ENCODE measurements around the gene SERTM1.

Gene SERTM1

GRCh38 chr13:36712770-36713169 is 39.0 kb downstream of the SERTM1 start:
- TF ChIP-seq POLR2AphosphoS5 (IDR thresholded peaks at IDR 0.05; ENCODE audit: low read depth, low read length) (no peak), POLR2A (IDR thresholded peaks at IDR 0.05; ENCODE audit: low read depth, low read length) (no peak), TAF1 (IDR thresholded peaks at IDR 0.05; ENCODE audit: borderline replicate concordance, low read depth, low read length) (no peak)
- FAIRE-seq (no peak), DNase-seq (ENCODE audit: insufficient read length) (no peak)

- DNase-seq (ENCODE audit: insufficient read length): no peak
- FAIRE-seq: no peak
- TF ChIP-seq POLR2A (IDR thresholded peaks at IDR 0.05; ENCODE audit: low read depth, low read length) (no peak), TAF1 (IDR thresholded peaks at IDR 0.05; ENCODE audit: borderline replicate concordance, low read depth, low read length) (no peak), POLR2AphosphoS5 (IDR thresholded peaks at IDR 0.05; ENCODE audit: low read depth, low read length) (no peak)
Measured at GRCh38 chr13:36713887-36714286, 40.1 kb downstream of the SERTM1 start.

DNA sequence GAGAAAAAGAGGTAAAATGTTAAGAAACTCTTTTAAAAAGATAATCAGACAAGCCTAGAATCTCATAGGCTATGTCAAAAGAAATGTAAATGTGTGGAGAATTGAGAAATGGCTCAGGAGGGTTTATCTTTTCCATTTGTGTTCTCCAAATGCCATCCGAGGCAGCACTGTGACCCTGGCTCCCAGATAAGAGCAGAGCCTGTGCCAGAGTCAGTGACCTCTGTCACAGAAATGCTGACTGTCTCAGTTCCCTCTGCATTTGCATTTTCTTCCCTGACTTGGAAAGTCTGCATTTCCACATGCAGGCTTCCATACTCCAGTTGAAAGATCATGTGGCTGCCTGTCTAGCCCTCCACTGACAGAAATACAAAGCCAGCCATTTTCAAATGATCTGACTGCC is 42.0 kb downstream of the SERTM1 start:
- TF ChIP-seq POLR2A (IDR thresholded peaks at IDR 0.05; ENCODE audit: low read depth, low read length): no peak
- no peak for TF ChIP-seq POLR2AphosphoS5 (IDR thresholded peaks at IDR 0.05; ENCODE audit: low read depth, low read length)
- no peak for TF ChIP-seq TAF1 (IDR thresholded peaks at IDR 0.05; ENCODE audit: borderline replicate concordance, low read depth, low read length)
- DNase-seq (ENCODE audit: insufficient read length) (no peak), FAIRE-seq (no peak)

- TF ChIP-seq POLR2A (IDR thresholded peaks at IDR 0.05; ENCODE audit: low read depth, low read length) (no peak), TAF1 (IDR thresholded peaks at IDR 0.05; ENCODE audit: borderline replicate concordance, low read depth, low read length) (no peak), POLR2AphosphoS5 (IDR thresholded peaks at IDR 0.05; ENCODE audit: low read depth, low read length) (no peak)
- no peak for FAIRE-seq
- DNase-seq (ENCODE audit: insufficient read length): no peak
Measured at GRCh38 chr13:36717017-36717416, 43.2 kb downstream of the SERTM1 start.

- FAIRE-seq (no peak), DNase-seq (ENCODE audit: insufficient read length) (no peak)
Measured at GRCh38 chr13:36717966-36718545, 44.2 kb downstream of the SERTM1 start.

DNA sequence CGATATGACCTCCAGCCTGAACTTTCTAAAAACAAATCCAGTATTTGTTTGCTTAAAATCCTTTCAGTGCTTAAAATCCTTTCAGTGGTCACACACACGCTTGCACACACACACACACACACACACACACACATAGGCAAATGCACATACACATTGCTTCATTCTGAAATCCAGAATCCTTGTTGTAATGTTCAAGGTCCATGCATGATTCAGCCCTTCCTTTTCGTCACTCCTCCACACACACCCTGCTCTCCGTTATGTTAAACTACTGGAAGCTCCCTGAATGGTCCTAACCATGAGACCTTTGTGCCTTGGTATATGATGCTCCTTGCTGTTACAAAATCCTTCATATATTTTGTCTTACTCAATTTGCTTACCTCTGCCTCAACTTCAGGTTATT is 44.9 kb downstream of the SERTM1 start:
- DNase-seq (ENCODE audit: insufficient read length) (no peak), FAIRE-seq (no peak)
- TF ChIP-seq TAF1 (IDR thresholded peaks at IDR 0.05; ENCODE audit: borderline replicate concordance, low read depth, low read length) (no peak), POLR2A (IDR thresholded peaks at IDR 0.05; ENCODE audit: low read depth, low read length) (no peak), POLR2AphosphoS5 (IDR thresholded peaks at IDR 0.05; ENCODE audit: low read depth, low read length) (no peak)

More at GRCh38 chr13:36717966-36718545, 44.2 kb downstream of the SERTM1 start:
- TF ChIP-seq TAF1 (IDR thresholded peaks at IDR 0.05; ENCODE audit: borderline replicate concordance, low read depth, low read length) (no peak), POLR2A (IDR thresholded peaks at IDR 0.05; ENCODE audit: low read depth, low read length) (no peak), POLR2AphosphoS5 (IDR thresholded peaks at IDR 0.05; ENCODE audit: low read depth, low read length) (no peak)

- DNase-seq (ENCODE audit: insufficient read length) (no peak), FAIRE-seq (no peak)
- no peak for TF ChIP-seq TAF1 (IDR thresholded peaks at IDR 0.05; ENCODE audit: borderline replicate concordance, low read depth, low read length)
- TF ChIP-seq POLR2A (IDR thresholded peaks at IDR 0.05; ENCODE audit: low read depth, low read length): no peak
- no peak for TF ChIP-seq POLR2AphosphoS5 (IDR thresholded peaks at IDR 0.05; ENCODE audit: low read depth, low read length)
Measured at GRCh38 chr13:36724141-36724540, 50.3 kb downstream of the SERTM1 start.

GRCh38 chr13:36725936-36726335 is 52.1 kb downstream of the SERTM1 start:
- no peak for TF ChIP-seq POLR2A (IDR thresholded peaks at IDR 0.05; ENCODE audit: low read depth, low read length)
- no peak for TF ChIP-seq POLR2AphosphoS5 (IDR thresholded peaks at IDR 0.05; ENCODE audit: low read depth, low read length)
- TF ChIP-seq TAF1 (IDR thresholded peaks at IDR 0.05; ENCODE audit: borderline replicate concordance, low read depth, low read length): no peak
- DNase-seq (ENCODE audit: insufficient read length) (no peak), FAIRE-seq (no peak)

DNA sequence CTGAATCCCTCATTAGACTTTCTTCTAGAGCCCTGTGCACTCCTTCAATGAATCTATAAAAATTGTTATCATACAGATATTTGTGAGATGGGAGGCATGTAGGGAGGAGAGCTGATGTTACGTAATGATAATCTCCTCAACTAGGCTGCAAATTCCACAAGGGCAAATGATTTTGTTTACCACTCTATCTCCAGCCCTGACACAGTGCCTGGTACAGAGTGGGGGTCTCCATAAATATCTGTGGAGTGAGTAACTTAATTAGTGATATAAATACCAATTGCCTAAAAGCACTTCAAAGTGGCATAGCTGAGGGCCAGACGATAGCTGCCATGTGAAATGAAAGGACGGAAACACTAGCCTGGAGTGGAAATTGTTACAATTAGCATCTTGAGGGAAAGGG is 54.2 kb downstream of the SERTM1 start:
- TF ChIP-seq POLR2A (IDR thresholded peaks at IDR 0.05; ENCODE audit: low read depth, low read length) (no peak), POLR2AphosphoS5 (IDR thresholded peaks at IDR 0.05; ENCODE audit: low read depth, low read length) (no peak), TAF1 (IDR thresholded peaks at IDR 0.05; ENCODE audit: borderline replicate concordance, low read depth, low read length) (no peak)
- FAIRE-seq (no peak), DNase-seq (ENCODE audit: insufficient read length) (no peak)

GRCh38 chr13:36736119-36736726 is 62.4 kb downstream of the SERTM1 start:
- DNase-seq (ENCODE audit: insufficient read length) (peak; percentile 2), FAIRE-seq (no peak)
- no peak for TF ChIP-seq POLR2A (IDR thresholded peaks at IDR 0.05; ENCODE audit: low read depth, low read length)
- no peak for TF ChIP-seq TAF1 (IDR thresholded peaks at IDR 0.05; ENCODE audit: borderline replicate concordance, low read depth, low read length)
- TF ChIP-seq POLR2AphosphoS5 (IDR thresholded peaks at IDR 0.05; ENCODE audit: low read depth, low read length): no peak

- FAIRE-seq (no peak), DNase-seq (ENCODE audit: insufficient read length) (no peak)
- no peak for TF ChIP-seq POLR2A (IDR thresholded peaks at IDR 0.05; ENCODE audit: low read depth, low read length)
Measured at GRCh38 chr13:36737524-36738083, 63.8 kb downstream of the SERTM1 start.

DNA sequence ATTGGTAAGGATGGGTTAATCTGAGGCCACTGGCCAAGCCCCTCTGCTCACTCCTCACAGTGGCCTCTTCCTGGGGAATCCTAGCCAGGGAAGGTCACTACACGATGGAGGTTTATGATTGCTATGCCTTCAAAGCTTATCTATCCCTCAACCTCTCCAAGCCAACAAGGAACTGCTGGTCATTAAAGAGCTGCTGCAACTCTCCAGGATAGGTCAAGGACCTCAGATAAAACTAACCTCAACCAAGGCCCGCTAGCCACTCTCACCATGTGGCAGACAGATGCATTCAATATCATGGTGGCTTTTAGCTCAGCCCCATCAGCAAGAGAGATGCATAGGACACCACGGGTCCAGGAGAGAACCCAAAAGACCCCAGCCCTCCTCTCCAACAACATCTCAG is 71.6 kb downstream of the SERTM1 start:
- no peak for FAIRE-seq
- DNase-seq (ENCODE audit: insufficient read length): no peak
- no peak for TF ChIP-seq TAF1 (IDR thresholded peaks at IDR 0.05; ENCODE audit: borderline replicate concordance, low read depth, low read length)

Measured in GM12892 (cell line).